ENCODE results near the gene ARHGAP15.

ARHGAP15 gene

GRCh38 chr2:143617803-143618415 is 488.7 kb downstream of the ARHGAP15 start:
- no peak overlapping the region for H3K4me3 Mint-ChIP-seq
- H3K27ac Mint-ChIP-seq, result no peak overlapping the region
- H3K9me3 Mint-ChIP-seq, result no peaks in the 10 kb centered on the region
- no peak for TF ChIP-seq CTCF (IDR thresholded peaks at IDR 0.05)
- DNase-seq, result no peak
- no peaks in the 10 kb centered on the region for H3K36me3 Mint-ChIP-seq (ENCODE audit: low read depth)
- H3K4me1 Mint-ChIP-seq, result peaks cover 7% of the 10 kb centered on the region
- peaks cover 4% of the 10 kb centered on the region for H3K27me3 Mint-ChIP-seq (ENCODE audit: low read depth, poor library complexity)

- DNase-seq, result no peak
- Mint-ChIP-seq H3K9me3 (peaks cover 4% of the 10 kb centered on the region), H3K36me3 (ENCODE audit: low read depth) (no peaks in the 10 kb centered on the region), H3K27ac (no peak overlapping the region), H3K27me3 (ENCODE audit: low read depth, poor library complexity) (peaks cover 9% of the 10 kb centered on the region), H3K4me3 (no peak overlapping the region), H3K4me1 (peaks cover 7% of the 10 kb centered on the region)
- no peak for TF ChIP-seq CTCF (IDR thresholded peaks at IDR 0.05)
These were observed 492.9 kb downstream of the ARHGAP15 start for GRCh38 chr2:143622106-143622505.

- peaks cover 4% of the 10 kb centered on the region for H3K9me3 Mint-ChIP-seq
- no peak for TF ChIP-seq CTCF (IDR thresholded peaks at IDR 0.05)
These were observed 494.2 kb downstream of the ARHGAP15 start for GRCh38 chr2:143623231-143623908.

GRCh38 chr2:143623909-143624260 is 494.7 kb downstream of the ARHGAP15 start:
- H3K36me3 Mint-ChIP-seq (ENCODE audit: low read depth), result no peaks in the 10 kb centered on the region
- DNase-seq, result no peak
- H3K27me3 Mint-ChIP-seq (ENCODE audit: low read depth, poor library complexity), result peaks cover 9% of the 10 kb centered on the region
- H3K4me1 Mint-ChIP-seq, result no peaks in the 10 kb centered on the region
- no peak overlapping the region for H3K27ac Mint-ChIP-seq
- H3K4me3 Mint-ChIP-seq, result no peak overlapping the region
- no peak for TF ChIP-seq CTCF (IDR thresholded peaks at IDR 0.05)
- H3K9me3 Mint-ChIP-seq, result peaks cover 4% of the 10 kb centered on the region

More at GRCh38 chr2:143623231-143623908, 494.2 kb downstream of the ARHGAP15 start:
- Mint-ChIP-seq H3K4me3 (no peak overlapping the region), H3K4me1 (no peaks in the 10 kb centered on the region), H3K27ac (no peak overlapping the region), H3K36me3 (ENCODE audit: low read depth) (no peaks in the 10 kb centered on the region), H3K27me3 (ENCODE audit: low read depth, poor library complexity) (peaks cover 9% of the 10 kb centered on the region)
- DNase-seq, result no peak

GRCh38 chr2:143629340-143629739 is 500.1 kb downstream of the ARHGAP15 start:
- H3K4me1 Mint-ChIP-seq, result no peaks in the 10 kb centered on the region
- no peaks in the 10 kb centered on the region for H3K36me3 Mint-ChIP-seq (ENCODE audit: low read depth)
- H3K27ac Mint-ChIP-seq, result no peak overlapping the region
- H3K27me3 Mint-ChIP-seq (ENCODE audit: low read depth, poor library complexity), result peaks cover 6% of the 10 kb centered on the region
- no peak for DNase-seq
- TF ChIP-seq CTCF (IDR thresholded peaks at IDR 0.05), result no peak
- peaks cover 4% of the 10 kb centered on the region for H3K9me3 Mint-ChIP-seq
- no peak overlapping the region for H3K4me3 Mint-ChIP-seq
